Glutamatergic neuron (in vitro differentiated cells): ENCODE measurements around the gene NDUFB10. TPM values are rescaled to one million over a fixed set of nuclear protein-coding genes. Genes with fewer than 3 reads are reported as not detected.

Experiments
- DNase-seq: peaks from one replicate; pipeline ENCODE4 v3.0.0; 2022
- H3K27ac Mint-ChIP-seq: one replicate; pipeline ENCODE4 v1.8.0; 2020; ENCODE audit warnings: mild to moderate bottlenecking, mixed read lengths, inconsistent platforms; ENCODE audit not compliant: unreplicated experiment
- H3K27me3 Mint-ChIP-seq: one replicate; pipeline ENCODE4 v1.8.0; 2020; ENCODE audit warnings: mild to moderate bottlenecking, moderate library complexity, mixed read lengths, inconsistent platforms; ENCODE audit not compliant: unreplicated experiment
- H3K36me3 Mint-ChIP-seq: one replicate; pipeline ENCODE4 v1.8.0; 2020; ENCODE audit warnings: mild to moderate bottlenecking, mixed read lengths, inconsistent platforms; ENCODE audit not compliant: unreplicated experiment
- H3K4me1 Mint-ChIP-seq: one replicate; pipeline ENCODE4 v1.8.0; 2020; ENCODE audit warnings: mild to moderate bottlenecking, low read depth, mixed read lengths, inconsistent platforms; ENCODE audit not compliant: unreplicated experiment
- H3K4me3 Mint-ChIP-seq: one replicate; pipeline ENCODE4 v1.8.0; 2020; ENCODE audit warnings: mild to moderate bottlenecking, mixed read lengths, inconsistent platforms; ENCODE audit not compliant: unreplicated experiment
- H3K9me3 Mint-ChIP-seq: one replicate; pipeline ENCODE4 v1.8.0; 2020; ENCODE audit warnings: mild to moderate bottlenecking, moderate library complexity, mixed read lengths, inconsistent platforms; ENCODE audit not compliant: unreplicated experiment
- total RNA-seq: library from RNA; stranded (reverse); fragmentation: NEBNext Ultra II Directional; extraction: Animal tissue kit (Norgen Biotek cat#: 25700); gene quantifications from one replicate; pipeline ENCODE4 v1.2.1, GENCODE V29; 2021; ENCODE audit not compliant: unreplicated experiment
- TF ChIP-seq, protein P1 (sequence below): fragments of 200-600 bp; sonication (generic); IDR thresholded peaks from one replicate; pipeline ENCODE4 v1.5.0; 2021; ENCODE audit not compliant: partially characterized antibody, unreplicated experiment

The NDUFB10 gene
- total RNA-seq, 1 donor from 2014 or later: 302 TPM

- no peak for DNase-seq
- peaks cover 8% of the 10 kb centered on the region for H3K27me3 Mint-ChIP-seq
- no peak overlapping the region for H3K27ac Mint-ChIP-seq
- peaks cover 2% of the 10 kb centered on the region for H3K9me3 Mint-ChIP-seq
- peaks cover 16% of the 10 kb centered on the region for H3K4me1 Mint-ChIP-seq
- H3K4me3 Mint-ChIP-seq: no peak overlapping the region
- no peaks in the 10 kb centered on the region for H3K36me3 Mint-ChIP-seq
- TF ChIP-seq, protein P1, sequence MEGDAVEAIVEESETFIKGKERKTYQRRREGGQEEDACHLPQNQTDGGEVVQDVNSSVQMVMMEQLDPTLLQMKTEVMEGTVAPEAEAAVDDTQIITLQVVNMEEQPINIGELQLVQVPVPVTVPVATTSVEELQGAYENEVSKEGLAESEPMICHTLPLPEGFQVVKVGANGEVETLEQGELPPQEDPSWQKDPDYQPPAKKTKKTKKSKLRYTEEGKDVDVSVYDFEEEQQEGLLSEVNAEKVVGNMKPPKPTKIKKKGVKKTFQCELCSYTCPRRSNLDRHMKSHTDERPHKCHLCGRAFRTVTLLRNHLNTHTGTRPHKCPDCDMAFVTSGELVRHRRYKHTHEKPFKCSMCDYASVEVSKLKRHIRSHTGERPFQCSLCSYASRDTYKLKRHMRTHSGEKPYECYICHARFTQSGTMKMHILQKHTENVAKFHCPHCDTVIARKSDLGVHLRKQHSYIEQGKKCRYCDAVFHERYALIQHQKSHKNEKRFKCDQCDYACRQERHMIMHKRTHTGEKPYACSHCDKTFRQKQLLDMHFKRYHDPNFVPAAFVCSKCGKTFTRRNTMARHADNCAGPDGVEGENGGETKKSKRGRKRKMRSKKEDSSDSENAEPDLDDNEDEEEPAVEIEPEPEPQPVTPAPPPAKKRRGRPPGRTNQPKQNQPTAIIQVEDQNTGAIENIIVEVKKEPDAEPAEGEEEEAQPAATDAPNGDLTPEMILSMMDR: no peak
Observed at GRCh38 chr16:1978476-1979120, 19.3 kb downstream of the NDUFB10 start.

DNA sequence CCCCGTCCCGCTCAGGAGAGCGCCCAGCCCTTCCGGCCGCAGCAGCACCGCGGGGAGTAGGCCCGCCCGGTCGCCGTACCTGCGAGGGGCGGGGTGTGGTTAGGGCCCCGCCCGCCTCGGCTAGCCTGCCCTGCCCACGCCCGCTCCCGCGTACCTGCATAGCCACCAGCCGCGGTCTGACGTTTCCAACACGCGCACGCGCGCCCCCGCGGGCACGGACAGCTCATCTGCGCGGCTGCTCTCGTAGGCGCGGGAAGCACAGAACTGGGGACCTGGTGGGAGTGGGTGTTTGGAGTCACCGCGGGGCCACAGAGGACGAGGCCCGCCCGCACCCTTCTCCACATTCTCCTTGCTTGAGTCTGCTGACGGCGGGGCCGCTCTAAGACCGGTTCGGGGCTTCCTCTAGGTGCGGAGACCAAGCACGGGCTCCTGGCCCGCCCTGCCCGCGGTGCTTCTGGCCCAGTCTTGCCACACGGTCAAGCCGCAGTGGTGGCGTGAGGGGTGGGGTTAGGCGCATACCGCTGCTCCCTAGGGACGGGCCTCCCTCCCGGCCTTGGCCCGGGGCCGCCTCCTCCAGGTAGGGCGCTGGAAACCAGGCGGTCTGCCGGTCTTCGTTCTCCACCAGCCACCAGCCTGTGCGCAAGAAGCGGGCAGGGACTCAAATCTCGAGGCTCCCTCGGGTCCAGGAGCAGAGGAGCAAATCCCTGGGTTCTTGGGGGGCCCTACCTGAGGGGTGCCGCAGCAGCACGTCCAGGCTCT is 20.1 kb downstream of the NDUFB10 start:
- peak overlapping the region; percentile 30 for H3K4me3 Mint-ChIP-seq
- H3K36me3 Mint-ChIP-seq: no peaks in the 10 kb centered on the region
- peaks cover 2% of the 10 kb centered on the region for H3K9me3 Mint-ChIP-seq
- H3K4me1 Mint-ChIP-seq: peaks cover 16% of the 10 kb centered on the region
- H3K27ac Mint-ChIP-seq: no peak overlapping the region
- TF ChIP-seq, protein P1: no peak
- H3K27me3 Mint-ChIP-seq: peaks cover 8% of the 10 kb centered on the region
- no peak for DNase-seq

GRCh38 chr16:1980030-1980769 is 20.9 kb downstream of the NDUFB10 start:
- Mint-ChIP-seq H3K36me3 (no peaks in the 10 kb centered on the region), H3K27ac (no peak overlapping the region), H3K4me1 (peaks cover 16% of the 10 kb centered on the region), H3K27me3 (peaks cover 11% of the 10 kb centered on the region), H3K4me3 (no peak overlapping the region), H3K9me3 (peaks cover 2% of the 10 kb centered on the region)
- no peak for DNase-seq
- TF ChIP-seq, protein P1: no peak

DNA sequence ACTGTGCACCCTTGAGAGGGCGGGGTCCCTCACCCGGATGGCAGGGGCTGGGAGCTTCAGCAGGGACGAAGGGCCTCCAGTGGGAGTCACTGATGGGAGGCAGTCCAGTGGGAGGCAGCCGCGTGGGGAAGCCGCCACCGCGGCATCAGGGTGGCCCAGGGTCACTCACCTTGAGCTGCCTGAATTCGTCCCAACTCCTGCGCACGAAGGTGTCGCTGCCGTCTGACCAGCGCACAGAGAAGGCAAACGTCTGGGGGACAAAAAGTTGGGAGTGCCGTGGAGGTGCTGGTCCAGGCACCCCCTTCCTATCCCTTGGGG is 21.4 kb downstream of the NDUFB10 start:
- peaks cover 2% of the 10 kb centered on the region for H3K9me3 Mint-ChIP-seq
- H3K36me3 Mint-ChIP-seq: no peaks in the 10 kb centered on the region
- no peak overlapping the region for H3K4me3 Mint-ChIP-seq

More for the DNA sequence above, 21.4 kb downstream of the NDUFB10 start:
- Mint-ChIP-seq H3K4me1 (peaks cover 16% of the 10 kb centered on the region), H3K27ac (no peak overlapping the region), H3K27me3 (peaks cover 11% of the 10 kb centered on the region)
- no peak for DNase-seq
- TF ChIP-seq, protein P1: no peak
